ENCODE measurements around the gene ENDOD1.

The ENDOD1 gene

GRCh38 chr11:95076981-95077380, 12.7 kb upstream of the ENDOD1 start:
- no peak for DNase-seq (ENCODE audit: low read depth in 2 of 2)

- no peak for DNase-seq (ENCODE audit: low read depth in 2 of 2)
Measured at GRCh38 chr11:95078526-95078925, 11.1 kb upstream of the ENDOD1 start.

- no peak for DNase-seq (ENCODE audit: low read depth in 2 of 2)
Measured at GRCh38 chr11:95081010-95081409, 8.6 kb upstream of the ENDOD1 start.

- DNase-seq (ENCODE audit: low read depth in 2 of 2): no peak
Measured at GRCh38 chr11:95081412-95081811, 8.2 kb upstream of the ENDOD1 start.

- no peak for DNase-seq (ENCODE audit: low read depth in 2 of 2)
Measured at GRCh38 chr11:95082576-95083001, 7.1 kb upstream of the ENDOD1 start.

- no peak for DNase-seq (ENCODE audit: low read depth in 2 of 2)
Measured at GRCh38 chr11:95084509-95084908, 5.1 kb upstream of the ENDOD1 start.

GRCh38 chr11:95085117-95085816, 4.4 kb upstream of the ENDOD1 start:
- DNase-seq (ENCODE audit: low read depth in 2 of 2): no peak

- DNase-seq (ENCODE audit: low read depth in 2 of 2): no peak
Measured at GRCh38 chr11:95086151-95086550, 3.5 kb upstream of the ENDOD1 start.

GRCh38 chr11:95086836-95087570, 2.6 kb upstream of the ENDOD1 start:
- no peak for DNase-seq (ENCODE audit: low read depth in 2 of 2)

GRCh38 chr11:95088946-95089619, 563 bp upstream of the ENDOD1 start:
- no peak for DNase-seq (ENCODE audit: low read depth in 2 of 2)

GRCh38 chr11:95091663-95092180, 2.1 kb downstream of the ENDOD1 start:
- DNase-seq (ENCODE audit: low read depth in 2 of 2): no peak

GRCh38 chr11:95092549-95093324, 3.1 kb downstream of the ENDOD1 start:
- no peak for DNase-seq (ENCODE audit: low read depth in 2 of 2)

GRCh38 chr11:95093548-95093947, 3.9 kb downstream of the ENDOD1 start:
- DNase-seq (ENCODE audit: low read depth in 2 of 2): no peak

GRCh38 chr11:95095858-95096587, 6.4 kb downstream of the ENDOD1 start:
- DNase-seq (ENCODE audit: low read depth in 2 of 2): no peak

- DNase-seq (ENCODE audit: low read depth in 2 of 2): no peak
Measured at GRCh38 chr11:95097209-95097608, 7.6 kb downstream of the ENDOD1 start.

- no peak for DNase-seq (ENCODE audit: low read depth in 2 of 2)
Measured at GRCh38 chr11:95098826-95099225, 9.2 kb downstream of the ENDOD1 start.

- no peak for DNase-seq (ENCODE audit: low read depth in 2 of 2)
Measured at GRCh38 chr11:95100191-95100648, 10.6 kb downstream of the ENDOD1 start.

GRCh38 chr11:95100856-95101507, 11.3 kb downstream of the ENDOD1 start:
- no peak for DNase-seq (ENCODE audit: low read depth in 2 of 2)

GRCh38 chr11:95101935-95102334, 12.3 kb downstream of the ENDOD1 start:
- no peak for DNase-seq (ENCODE audit: low read depth in 2 of 2)

- DNase-seq (ENCODE audit: low read depth in 2 of 2): no peak
Measured at GRCh38 chr11:95102733-95103132, 13.1 kb downstream of the ENDOD1 start.
